ENCODE results near the gene ADORA1. TPM values are rescaled to one million over a fixed set of nuclear protein-coding genes. Genes with fewer than 3 reads are reported as not detected.

Gene ADORA1
- polyA plus RNA-seq, 3 donors: 0.13 to 1.1 TPM; not detected in 1

DNA sequence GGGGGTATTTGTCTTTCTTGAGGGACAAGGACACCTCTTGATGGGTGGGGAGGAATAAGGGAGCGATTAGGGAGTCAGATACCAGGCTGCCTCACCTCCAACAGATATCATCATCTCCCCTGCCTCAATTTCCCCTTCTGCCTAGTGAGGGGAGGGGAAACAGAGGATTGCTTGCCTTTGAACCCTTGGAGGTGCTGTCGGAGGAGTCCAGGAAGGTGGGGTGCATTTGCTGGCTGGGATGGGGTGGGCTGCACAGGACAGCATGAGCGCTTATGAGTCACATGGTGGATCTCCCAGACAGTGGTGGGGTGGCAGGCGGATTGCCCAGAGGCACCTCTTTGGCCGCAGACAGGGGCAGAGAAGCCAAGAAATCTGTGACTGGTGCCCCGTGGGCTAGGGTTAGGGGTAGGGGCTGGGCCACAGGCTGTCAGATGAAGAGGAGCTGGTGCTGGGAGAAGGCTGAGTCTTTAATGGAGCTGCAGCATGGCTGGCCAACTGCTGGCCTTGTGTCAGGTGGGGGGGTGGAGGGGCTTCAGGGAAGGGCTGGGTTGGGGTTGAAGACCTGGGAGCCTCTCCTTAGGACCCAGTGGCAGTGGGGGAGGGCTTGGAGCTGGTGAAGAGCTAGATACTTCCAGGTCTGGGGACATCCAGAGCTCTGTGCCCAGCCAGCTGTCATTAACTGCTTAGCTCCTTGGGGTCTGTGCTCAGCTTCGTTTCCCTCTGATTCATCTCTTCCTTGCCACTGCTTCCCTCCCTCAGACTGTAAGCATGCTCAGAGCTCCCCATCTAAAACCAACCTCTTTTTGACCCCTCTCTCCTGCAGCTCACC lies 7.0 kb upstream of the ADORA1 start:
- Histone ChIP-seq H4K20me1 (ENCODE audit: insufficient read depth, low read length) (no peaks in the 10 kb centered on the region), H3K4me2 (replicated peaks; ENCODE audit: extremely low read depth, low read length, poor library complexity, severe bottlenecking) (no peak overlapping the region), H3K79me2 (ENCODE audit: insufficient read depth, low read length) (no peaks in the 10 kb centered on the region), H3K36me3 (replicated peaks in 1 of 2; ENCODE audit: control insufficient read depth in 1 of 2, insufficient read depth in 2 of 2, low read length in 2 of 2) (no peaks in the 10 kb centered on the region), H3K9ac (ENCODE audit: insufficient read depth, low read length, poor library complexity, severe bottlenecking) (no peak overlapping the region), H3K27me3 (ENCODE audit: control insufficient read depth in 2 of 2, insufficient read depth in 2 of 2, low read length in 2 of 2) (peaks cover 33 to 84% of the 10 kb centered on the region in 2 donors), H3K4me3 (replicated peaks in 1 of 3; ENCODE audit: low read depth in 2 of 3, low read length in 3 of 3) (no peak overlapping the region), H3K27ac (ENCODE audit: low read depth in 1 of 2, low read length in 2 of 2) (no peak overlapping the region), H3K4me1 (ENCODE audit: control insufficient read depth in 1 of 2, insufficient read depth in 2 of 2, low read length in 2 of 2) (peaks cover 12 to 15% of the 10 kb centered on the region in 2 donors), H2AFZ (ENCODE audit: insufficient read depth, low read depth, low read length, poor library complexity, severe bottlenecking) (no peak overlapping the region), H3K9me3 (replicated peaks in 1 of 2; ENCODE audit: control insufficient read depth in 1 of 2, insufficient read depth in 1 of 2, low read length in 2 of 2) (peaks cover 0 to 7% of the 10 kb centered on the region in 2 donors)
- Mint-ChIP-seq H3K4me1 (peaks cover 19% of the 10 kb centered on the region), H3K36me3 (peaks cover 0 to 1% of the 10 kb centered on the region in 2 donors), H3K27ac (no peak overlapping the region), H3K27me3 (ENCODE audit: low read depth in 3 of 3) (peaks cover 65 to 92% (median 92%) of the 10 kb centered on the region in 3 donors), H3K9me3 (peaks cover 0 to 8% (median 2%) of the 10 kb centered on the region in 7 donors), H3K4me3 (peak overlapping the region in 1 of 2 donors; percentile 75)
- DNase-seq: no peak
- 71% methylated on average over 5 of the region's 7 CpGs for WGBS (ENCODE audit: insufficient coverage)
- TF ChIP-seq, protein P1, sequence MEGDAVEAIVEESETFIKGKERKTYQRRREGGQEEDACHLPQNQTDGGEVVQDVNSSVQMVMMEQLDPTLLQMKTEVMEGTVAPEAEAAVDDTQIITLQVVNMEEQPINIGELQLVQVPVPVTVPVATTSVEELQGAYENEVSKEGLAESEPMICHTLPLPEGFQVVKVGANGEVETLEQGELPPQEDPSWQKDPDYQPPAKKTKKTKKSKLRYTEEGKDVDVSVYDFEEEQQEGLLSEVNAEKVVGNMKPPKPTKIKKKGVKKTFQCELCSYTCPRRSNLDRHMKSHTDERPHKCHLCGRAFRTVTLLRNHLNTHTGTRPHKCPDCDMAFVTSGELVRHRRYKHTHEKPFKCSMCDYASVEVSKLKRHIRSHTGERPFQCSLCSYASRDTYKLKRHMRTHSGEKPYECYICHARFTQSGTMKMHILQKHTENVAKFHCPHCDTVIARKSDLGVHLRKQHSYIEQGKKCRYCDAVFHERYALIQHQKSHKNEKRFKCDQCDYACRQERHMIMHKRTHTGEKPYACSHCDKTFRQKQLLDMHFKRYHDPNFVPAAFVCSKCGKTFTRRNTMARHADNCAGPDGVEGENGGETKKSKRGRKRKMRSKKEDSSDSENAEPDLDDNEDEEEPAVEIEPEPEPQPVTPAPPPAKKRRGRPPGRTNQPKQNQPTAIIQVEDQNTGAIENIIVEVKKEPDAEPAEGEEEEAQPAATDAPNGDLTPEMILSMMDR (IDR thresholded peaks at IDR 0.05): no peak
- intact Hi-C loops (cut with micrococcal nuclease): loop anchor here in 1 of 2 donors (2.0 to 10.0 kb wide), 2 partner anchors 76 to 94 kb away; no protein-coding TSS in a partner anchor

DNA sequence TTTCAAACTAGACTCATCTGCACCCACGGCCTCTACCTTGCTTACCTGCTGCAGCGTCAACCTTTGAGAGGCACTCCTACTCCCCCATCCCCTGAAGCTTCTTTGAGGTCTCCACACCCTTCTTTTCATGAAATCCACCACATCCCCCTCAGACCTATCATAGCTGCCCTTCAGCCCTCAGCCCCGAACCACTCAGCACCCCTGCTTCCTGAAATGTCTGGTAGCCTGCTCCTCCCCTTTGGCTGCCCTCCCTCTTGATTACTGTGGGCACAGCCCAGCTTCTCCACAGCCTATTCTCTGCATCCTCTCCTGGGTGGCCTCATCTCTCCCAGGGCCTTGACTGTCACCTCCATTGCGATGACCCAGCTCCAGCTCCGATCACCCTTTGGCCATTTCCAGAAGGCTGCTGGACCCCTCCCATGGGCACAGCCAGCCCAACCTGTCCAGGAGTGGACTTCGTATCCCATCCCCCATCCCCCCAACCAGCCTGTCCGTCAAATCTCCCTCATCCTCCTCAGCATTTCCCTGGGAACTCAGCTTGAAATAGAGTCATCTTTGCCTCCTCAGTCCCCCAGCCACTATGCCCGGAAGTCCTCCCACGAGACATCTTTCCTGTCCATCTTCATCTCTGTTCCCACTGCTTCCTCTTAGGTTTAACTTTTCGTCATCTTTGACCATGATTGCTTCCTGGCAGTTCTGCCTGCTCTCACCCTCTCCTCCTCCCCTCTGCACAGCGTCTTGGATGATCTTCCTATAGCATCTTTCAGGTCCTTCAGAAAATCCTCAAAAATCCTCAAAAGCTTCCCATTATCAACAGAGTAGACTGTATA lies 6.1 kb upstream of the ADORA1 start:
- no peak overlapping the region for H3K27ac ChIP-seq (ENCODE audit: low read depth in 1 of 2, low read length in 2 of 2)
- WGBS (ENCODE audit: insufficient coverage): 36% methylated on average over 10 of the region's 11 CpGs
- no peaks in the 10 kb centered on the region for H4K20me1 ChIP-seq (ENCODE audit: insufficient read depth, low read length)
- H3K4me1 ChIP-seq (ENCODE audit: control insufficient read depth in 1 of 2, insufficient read depth in 2 of 2, low read length in 2 of 2): peaks cover 21 to 23% of the 10 kb centered on the region in 2 donors
- peaks cover 0 to 8% (median 6%) of the 10 kb centered on the region in 7 donors for H3K9me3 Mint-ChIP-seq
- peaks cover 0 to 1% of the 10 kb centered on the region in 2 donors for H3K36me3 Mint-ChIP-seq
- H3K4me3 Mint-ChIP-seq: peak overlapping the region in 1 of 2 donors; percentile 75
- no peaks in the 10 kb centered on the region for H3K36me3 ChIP-seq (replicated peaks in 1 of 2; ENCODE audit: control insufficient read depth in 1 of 2, insufficient read depth in 2 of 2, low read length in 2 of 2)
- peaks cover 0 to 7% of the 10 kb centered on the region in 2 donors for H3K9me3 ChIP-seq (replicated peaks in 1 of 2; ENCODE audit: control insufficient read depth in 1 of 2, insufficient read depth in 1 of 2, low read length in 2 of 2)
- intact Hi-C loops (cut with micrococcal nuclease): loop anchor here in 1 of 2 donors (2.0 to 10.0 kb wide), 2 partner anchors 77 to 93 kb away; no protein-coding TSS in a partner anchor
- H3K4me1 Mint-ChIP-seq: peaks cover 28% of the 10 kb centered on the region
- no peaks in the 10 kb centered on the region for H3K79me2 ChIP-seq (ENCODE audit: insufficient read depth, low read length)
- no peak for DNase-seq
- H3K27me3 Mint-ChIP-seq (ENCODE audit: low read depth in 3 of 3): peaks cover 64 to 93% (median 92%) of the 10 kb centered on the region in 3 donors
- H3K4me2 ChIP-seq (replicated peaks; ENCODE audit: extremely low read depth, low read length, poor library complexity, severe bottlenecking): no peak overlapping the region
- H3K9ac ChIP-seq (ENCODE audit: insufficient read depth, low read length, poor library complexity, severe bottlenecking): no peak overlapping the region
- TF ChIP-seq, protein P1 (IDR thresholded peaks at IDR 0.05): no peak
- H3K4me3 ChIP-seq (replicated peaks in 1 of 3; ENCODE audit: low read depth in 2 of 3, low read length in 3 of 3): no peak overlapping the region
- H3K27ac Mint-ChIP-seq: no peak overlapping the region
- no peak overlapping the region for H2AFZ ChIP-seq (ENCODE audit: insufficient read depth, low read depth, low read length, poor library complexity, severe bottlenecking)
- H3K27me3 ChIP-seq (ENCODE audit: control insufficient read depth in 2 of 2, insufficient read depth in 2 of 2, low read length in 2 of 2): peaks cover 33 to 76% of the 10 kb centered on the region in 2 donors

All from CD14-positive monocyte (primary cell).